Epidermal melanocyte (primary cell): Measurements from ENCODE around the gene DRD4.
A peak's percentile ranks its signal among the peaks of the same experiment; 100 is the strongest.

Source experiments
- DNase-seq: peaks from one replicate; pipeline ENCODE4 v3.0.0; 2011; ENCODE audit warnings: low spot score; ENCODE audit not compliant: insufficient read length

DRD4 gene

DNA sequence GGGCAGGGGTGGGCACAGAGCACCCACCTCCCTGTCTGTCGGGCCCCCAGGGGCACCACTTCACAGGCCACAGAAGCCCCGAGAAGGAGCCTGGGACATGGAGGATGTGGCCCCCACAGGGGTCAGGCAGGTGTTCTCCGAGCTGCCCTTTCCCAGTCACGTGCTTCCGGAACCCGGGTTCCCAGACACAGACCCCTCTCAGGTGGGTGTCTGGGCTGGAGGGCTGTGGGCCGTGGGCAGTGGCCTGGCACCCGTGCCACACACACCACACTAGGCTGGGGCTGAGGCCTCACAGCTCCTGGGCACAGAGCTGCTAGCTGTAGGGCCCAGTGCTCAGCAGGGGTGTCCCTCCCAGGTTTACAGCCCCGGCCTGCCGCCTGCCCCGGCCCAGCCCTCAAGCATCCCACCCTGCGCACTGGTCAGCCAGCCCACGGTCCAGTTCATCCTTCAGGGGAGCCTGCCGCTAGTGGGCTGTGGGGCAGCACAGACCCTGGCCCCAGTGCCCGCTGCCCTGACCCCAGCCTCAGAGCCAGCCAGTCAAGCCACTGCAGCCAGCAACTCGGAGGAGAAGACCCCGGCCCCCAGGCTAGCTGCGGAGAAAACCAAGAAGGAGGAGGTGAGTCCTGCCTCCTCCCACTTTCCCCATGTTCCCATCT lies 26.8 kb upstream of the DRD4 start:
- no peak for DNase-seq

GRCh38 chr11:611001-611996 lies 25.8 kb upstream of the DRD4 start:
- DNase-seq: no peak

- DNase-seq: no peak
Observed at GRCh38 chr11:612201-612960, 24.7 kb upstream of the DRD4 start.

DNA sequence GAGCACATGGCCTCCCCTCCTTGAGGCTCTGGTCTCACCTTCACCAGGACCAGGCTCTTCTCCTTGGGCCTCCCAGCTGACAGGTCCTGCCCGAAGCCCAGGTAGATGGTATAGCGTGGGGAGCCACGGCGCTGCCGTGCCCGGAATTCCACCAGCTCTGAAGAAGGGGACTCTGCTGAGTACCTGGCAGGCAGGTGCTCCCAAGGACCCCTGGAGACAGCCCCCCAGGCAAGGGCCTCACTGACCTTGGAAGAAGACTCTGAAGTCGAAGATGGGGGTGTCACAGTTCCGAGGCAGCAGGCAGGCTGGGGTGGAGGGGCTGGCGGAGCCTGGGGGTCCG lies 24.1 kb upstream of the DRD4 start:
- no peak for DNase-seq

DNA sequence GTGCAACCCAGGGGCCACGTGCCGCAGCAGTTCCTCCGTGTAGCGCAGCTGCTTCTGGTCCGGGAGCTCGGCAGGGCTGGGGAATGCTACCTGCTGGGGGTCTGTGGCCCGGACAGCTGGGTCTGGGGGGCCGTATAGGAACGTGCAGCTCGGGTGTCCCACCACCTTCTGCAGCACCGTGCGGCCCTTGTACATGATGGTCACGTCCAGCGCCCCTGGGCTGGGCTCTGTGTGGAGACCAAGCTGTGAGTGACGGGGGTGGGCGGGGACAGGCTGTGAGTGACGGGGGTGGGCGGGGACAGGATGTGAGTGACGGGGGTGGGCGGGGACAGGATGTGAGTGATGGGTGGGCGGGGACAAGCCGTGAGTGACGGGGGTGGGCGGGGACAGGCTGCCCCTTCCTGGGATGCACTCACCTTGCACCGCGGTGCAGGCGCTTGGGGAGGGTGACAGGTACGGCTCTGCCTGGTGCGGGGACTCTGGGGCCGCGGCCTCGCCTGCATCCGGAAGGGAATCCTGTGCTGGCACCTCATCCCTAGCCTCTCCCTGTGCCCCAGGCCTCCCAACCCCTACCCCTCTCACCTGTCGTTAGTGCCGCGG lies 23.6 kb upstream of the DRD4 start:
- no peak for DNase-seq

GRCh38 chr11:614021-614622 lies 22.9 kb upstream of the DRD4 start:
- no peak for DNase-seq

DNA sequence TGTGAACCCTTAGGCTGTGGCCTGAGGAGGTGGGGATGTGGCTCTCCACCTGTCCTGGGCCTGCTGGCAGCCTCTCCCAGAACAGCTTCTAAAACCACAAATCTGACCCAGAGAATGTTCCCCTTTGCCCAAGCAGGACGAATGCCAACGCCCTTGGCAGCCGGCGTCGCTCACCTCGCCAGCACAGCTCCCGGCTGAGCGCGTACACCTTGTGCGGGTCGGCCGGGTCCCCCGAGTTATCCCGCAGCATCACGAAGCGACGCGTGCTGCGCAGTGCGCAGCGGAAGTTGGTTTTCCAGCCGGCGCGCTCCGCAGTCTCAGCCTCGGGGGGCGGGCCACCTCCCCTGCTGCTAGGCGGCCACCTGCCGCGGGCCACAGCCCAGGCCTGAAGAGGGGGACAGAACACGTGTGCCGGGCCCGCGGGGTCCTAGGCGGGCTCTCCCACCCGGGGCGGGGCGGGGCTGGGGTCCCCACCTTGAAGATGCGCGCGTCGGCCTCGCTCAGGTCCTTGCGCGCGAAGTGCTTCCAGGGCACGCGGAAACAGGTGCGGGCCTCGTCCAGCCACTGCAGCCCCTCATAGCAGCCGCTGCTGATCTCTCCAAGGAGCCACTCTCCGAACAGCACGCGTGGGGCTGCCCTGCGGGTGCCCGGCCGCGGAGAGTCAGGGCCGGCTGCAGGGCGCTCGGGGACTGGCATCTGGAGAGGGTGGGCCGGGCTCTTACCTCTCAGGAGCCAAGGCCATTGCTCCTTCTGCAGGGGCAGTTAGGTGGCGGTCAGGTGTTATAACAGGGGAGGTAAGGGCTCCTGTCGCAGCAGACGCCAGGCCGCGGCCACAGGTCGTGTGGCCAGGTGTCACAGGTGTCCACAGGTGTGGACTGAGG lies 22.2 kb upstream of the DRD4 start:
- no peak for DNase-seq

GRCh38 chr11:615504-616319 lies 21.4 kb upstream of the DRD4 start, which contains the start of gene IRF7:
Gene IRF7, minus strand, starts transcription at chr11:615950. Its CDS starts 586 bp downstream, at chr11:615364.
- DNase-seq: peak; percentile 98

DNA sequence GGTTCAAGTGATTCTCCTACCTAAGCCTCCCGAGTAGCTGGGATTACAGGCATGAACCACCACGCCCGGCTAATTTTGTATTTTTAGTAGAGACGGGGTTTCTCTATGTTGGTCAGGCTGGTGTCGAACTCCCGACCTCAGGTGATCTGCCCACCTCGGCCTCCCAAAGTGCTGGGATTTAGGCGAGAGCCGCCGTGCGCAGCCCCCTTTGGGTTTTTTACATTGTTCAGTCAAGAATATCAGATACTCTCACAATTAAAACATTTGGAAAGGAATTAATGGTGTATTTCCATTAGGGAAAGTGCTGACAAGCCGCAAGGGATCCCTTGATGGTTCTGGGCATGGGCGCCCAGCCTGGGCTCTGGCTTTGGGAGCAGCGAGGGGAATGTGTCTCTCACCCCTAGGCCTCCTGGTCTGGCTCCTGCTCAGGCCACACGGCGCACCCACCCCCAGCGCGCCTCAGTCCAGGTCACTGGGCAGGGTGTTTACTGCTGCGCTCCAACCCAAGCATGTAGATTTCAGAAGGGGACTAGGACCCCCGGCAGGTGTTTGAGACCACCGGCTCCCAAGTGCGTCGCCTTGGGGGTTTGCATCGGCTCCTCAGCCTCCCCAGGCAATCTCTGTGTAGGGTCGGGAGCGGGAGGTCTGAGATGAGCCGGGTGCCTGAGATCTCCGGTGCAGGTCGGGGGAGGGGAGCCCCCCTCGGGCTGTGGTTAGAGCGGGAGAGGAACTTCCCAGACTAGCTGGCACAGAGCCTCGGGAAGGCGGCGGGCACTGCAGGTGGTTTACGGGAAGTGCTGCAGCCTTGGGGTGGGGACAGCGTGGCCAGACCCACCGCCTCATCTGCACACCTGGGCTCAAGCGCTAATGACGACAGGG lies 20.5 kb upstream of the DRD4 start:
- DNase-seq: no peak

DNA sequence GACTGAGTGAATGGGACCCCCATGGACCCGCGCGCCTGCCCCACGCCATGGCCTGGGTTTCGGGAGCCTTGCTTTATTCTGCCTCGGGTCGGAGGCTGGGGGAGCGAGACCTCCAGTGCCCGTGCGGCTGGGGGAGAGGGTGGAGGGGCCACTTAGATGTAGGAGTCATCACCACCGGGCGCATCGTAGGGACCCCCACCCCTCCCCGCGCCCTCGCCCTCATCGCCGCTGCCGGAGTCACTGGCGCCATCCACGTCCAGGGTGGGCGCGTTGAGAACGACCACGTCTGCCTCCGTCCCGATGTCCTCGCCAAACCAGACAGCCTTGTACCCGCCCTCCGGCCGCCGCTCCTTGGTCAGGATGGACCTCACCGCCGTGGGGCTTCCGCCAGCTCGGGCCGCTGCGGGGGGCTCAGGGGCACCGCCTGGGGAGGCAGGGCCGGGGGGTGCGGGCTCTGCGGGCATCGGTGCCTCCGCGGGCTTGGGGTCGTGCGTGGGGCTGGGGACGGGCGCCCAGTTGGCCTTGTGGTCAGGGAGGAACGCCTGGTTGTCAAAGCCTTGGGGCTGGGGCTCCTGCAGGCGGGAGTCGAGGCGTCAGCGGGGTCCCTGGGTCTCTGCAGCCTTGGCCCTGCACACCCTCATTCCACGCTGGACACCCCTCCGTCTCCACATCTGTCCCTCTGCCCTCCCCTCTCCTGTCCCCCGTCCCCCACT lies 19.7 kb upstream of the DRD4 start:
- no peak for DNase-seq

- DNase-seq: no peak
Observed at GRCh38 chr11:617912-618682, 19.0 kb upstream of the DRD4 start.

GRCh38 chr11:618856-619627 lies 18.0 kb upstream of the DRD4 start:
- DNase-seq: no peak

DNA sequence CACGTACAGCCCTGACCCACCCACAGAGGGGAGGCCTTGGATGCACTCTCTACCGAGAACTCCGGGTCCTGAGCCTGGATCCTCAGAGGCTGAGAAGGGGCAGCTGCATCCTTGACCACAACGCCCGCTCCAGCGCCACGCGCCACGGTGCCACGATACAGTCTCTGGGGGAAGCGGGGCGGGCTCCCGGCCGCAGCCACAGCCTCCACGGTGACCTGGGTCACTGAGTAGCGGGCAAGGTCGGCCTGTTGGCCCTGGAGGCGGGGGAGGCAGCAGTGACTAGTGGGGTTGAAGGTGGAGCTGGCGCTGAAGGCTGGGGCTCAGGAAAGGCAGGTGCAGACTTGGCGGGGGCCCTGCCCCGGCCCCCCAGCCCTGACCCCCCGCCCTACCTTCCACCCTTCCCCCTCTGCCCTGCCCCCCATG lies 17.4 kb upstream of the DRD4 start:
- no peak for DNase-seq

- no peak for DNase-seq
Observed at GRCh38 chr11:620201-620600, 16.9 kb upstream of the DRD4 start.

- DNase-seq: no peak
Observed at GRCh38 chr11:620935-621814, 15.9 kb upstream of the DRD4 start.
